Neuronal stem cell (in vitro differentiated cells): ENCODE measurements around the gene ZNHIT3.
A peak's percentile ranks its signal among the peaks of the same experiment; 100 is the strongest.

ENCODE experiments used
- DNase-seq: peaks from one replicate; pipeline ENCODE4 v3.0.0-alpha.2; 2013; ENCODE audit warnings: low spot score
- H2AFZ ChIP-seq: one replicate; pipeline ENCODE4 v1.6.1; 2013; ENCODE audit warnings: mild to moderate bottlenecking, low read length, inconsistent platforms
- H2AK5ac ChIP-seq: 2 replicates; pipeline ENCODE4 v1.6.1; 2013; ENCODE audit warnings: low read depth, mild to moderate bottlenecking, inconsistent platforms, low read length, moderate library complexity, mixed read lengths
- H2BK120ac ChIP-seq: 2 replicates; pipeline ENCODE4 v1.6.1; 2013; ENCODE audit warnings: low read depth, mild to moderate bottlenecking, inconsistent platforms, low read length, moderate library complexity, mixed read lengths
- H2BK12ac ChIP-seq: one replicate; pipeline ENCODE4 v1.6.1; 2013; ENCODE audit warnings: low read length, inconsistent platforms
- H2BK15ac ChIP-seq: 2 replicates; pipeline ENCODE4 v1.6.1; 2013; ENCODE audit warnings: mild to moderate bottlenecking, low read length, inconsistent platforms, mixed read lengths
- H2BK5ac ChIP-seq: one replicate; pipeline ENCODE4 v1.6.1; 2013; ENCODE audit warnings: inconsistent platforms, mild to moderate bottlenecking, low read length, moderate library complexity
- H3K14ac ChIP-seq: one replicate; pipeline ENCODE4 v1.6.1; 2013; ENCODE audit warnings: low read length, inconsistent platforms
- H3K18ac ChIP-seq: 2 replicates; pipeline ENCODE4 v1.6.1; 2013; ENCODE audit warnings: low read length, inconsistent platforms
- H3K23ac ChIP-seq: 2 replicates; pipeline ENCODE4 v1.6.1; 2013; ENCODE audit warnings: low read depth, mild to moderate bottlenecking, mixed read lengths, low read length, inconsistent platforms; ENCODE audit not compliant: poor library complexity
- H3K27ac ChIP-seq: replicated peaks from 3 replicates; pipeline ENCODE4 v1.5.1; 2013; ENCODE audit warnings: low read length, inconsistent platforms
- H3K27me3 ChIP-seq, 3 experiments: 2 replicates each; pipeline ENCODE4 v1.6.1; 2013; ENCODE audit warnings: low read length in 3 of 3, mild to moderate bottlenecking in 2 of 3, inconsistent platforms in 1 of 3, low read depth in 1 of 3, mixed read lengths in 1 of 3, moderate library complexity in 1 of 3; ENCODE audit not compliant: control insufficient read depth in 3 of 3, insufficient read depth in 3 of 3
- H3K36me3 ChIP-seq, 2 donors: replicated peaks in 1 of 2; 2 replicates each; pipeline ENCODE4 v1.6.1; 2013; ENCODE audit warnings: low read length in 2 of 2; ENCODE audit not compliant: control insufficient read depth in 2 of 2, insufficient read depth in 2 of 2
- H3K4ac ChIP-seq: 2 replicates; pipeline ENCODE4 v1.6.1; 2013; ENCODE audit warnings: inconsistent platforms, mild to moderate bottlenecking, low read length, moderate library complexity
- H3K4me1 ChIP-seq, 2 donors: 1 replicate in 1 of 2; 2 replicates in 1 of 2; pipeline ENCODE4 v1.6.1; 2013; ENCODE audit warnings: low read length in 2 of 2, low read depth in 1 of 2; ENCODE audit not compliant: control insufficient read depth in 2 of 2, insufficient read depth in 1 of 2
- H3K4me2 ChIP-seq: one replicate; pipeline ENCODE4 v1.6.1; 2013; ENCODE audit warnings: mild to moderate bottlenecking, low read length, inconsistent platforms; ENCODE audit not compliant: insufficient read depth, poor library complexity, severe bottlenecking
- H3K4me3 ChIP-seq, 2 donors: 2 replicates each; pipeline ENCODE4 v1.5.1; 2013; ENCODE audit warnings: low read length in 2 of 2, mild to moderate bottlenecking in 2 of 2, inconsistent platforms in 1 of 2, moderate library complexity in 1 of 2
- H3K79me1 ChIP-seq: one replicate; pipeline ENCODE4 v1.6.1; 2013; ENCODE audit warnings: low read depth, mild to moderate bottlenecking, inconsistent platforms, low read length, moderate library complexity
- H3K9ac ChIP-seq: one replicate; pipeline ENCODE4 v1.6.1; 2013; ENCODE audit warnings: mild to moderate bottlenecking, low read depth, low read length, inconsistent platforms; ENCODE audit not compliant: poor library complexity
- H3K9me3 ChIP-seq, 2 donors: replicated peaks in 1 of 2; 2 replicates each; pipeline versions ENCODE3 to v1.6.1; 2013; ENCODE audit warnings: low read length in 2 of 2, mild to moderate bottlenecking in 2 of 2, inconsistent platforms in 1 of 2, low read depth in 1 of 2, mixed read lengths in 1 of 2, moderate library complexity in 1 of 2; ENCODE audit not compliant: control insufficient read depth in 2 of 2, insufficient read depth in 1 of 2
- H4K8ac ChIP-seq: one replicate; pipeline ENCODE4 v1.6.1; 2013; ENCODE audit warnings: low read depth, mild to moderate bottlenecking, inconsistent platforms, low read length, moderate library complexity
- H4K91ac ChIP-seq: one replicate; pipeline ENCODE4 v1.6.1; 2013; ENCODE audit warnings: low read length, low read depth, mild to moderate bottlenecking, inconsistent platforms; ENCODE audit not compliant: poor library complexity
- WGBS, 2 donors: extraction: QIAGEN DNeasy Blood & Tissue Kit; methylation state at CpG; one replicate each; pipeline ENCODE4 v1.1.7; 2013; ENCODE audit warnings: missing lambda C conversion rate in 2 of 2, mixed read lengths in 1 of 2; ENCODE audit not compliant: insufficient read length in 2 of 2, insufficient replicate concordance in 1 of 2; ENCODE audit errors: extremely low coverage in 2 of 2; 5-methylcytosine and 5-hydroxymethylcytosine counted together

Gene ZNHIT3

GRCh38 chr17:36485027-36485426 is 1.5 kb upstream of the ZNHIT3 start:
- Histone ChIP-seq H3K4me1 (peaks cover 8 to 13% of the 10 kb centered on the region in 2 donors), H3K9ac (no peak overlapping the region), H3K4me2 (no peak overlapping the region), H2BK15ac (peak overlapping the region; percentile 6), H3K9me3 (peaks cover 0 to 5% of the 10 kb centered on the region in 2 donors), H2AK5ac (peak overlapping the region; percentile 58), H4K91ac (no peak overlapping the region), H2BK5ac (no peak overlapping the region), H3K79me1 (peaks cover 5% of the 10 kb centered on the region), H3K27me3 (peaks cover 0 to 16% (median 13%) of the 10 kb centered on the region in 3 experiments), H3K14ac (no peak overlapping the region), H4K8ac (no peak overlapping the region), H2BK12ac (no peak overlapping the region), H3K36me3 (peaks cover 0 to 16% of the 10 kb centered on the region in 2 donors), H3K4ac (no peak overlapping the region), H3K27ac (no peak overlapping the region), H3K18ac (no peak overlapping the region), H2BK120ac (no peak overlapping the region), H3K23ac (no peak overlapping the region), H3K4me3 (peak overlapping the region in 1 of 2 donors; percentile 90), H2AFZ (peak overlapping the region; percentile 86)
- no CpG with 5 or more reads among the region's 8 CpGs for WGBS, 2 donors
- no peak for DNase-seq

GRCh38 chr17:36485805-36486203 is 677 bp upstream of the ZNHIT3 start:
- Histone ChIP-seq H3K4ac (no peak overlapping the region), H3K4me2 (peak overlapping the region; percentile 64), H2BK5ac (no peak overlapping the region), H3K18ac (no peak overlapping the region), H4K91ac (no peak overlapping the region), H3K79me1 (peaks cover 5% of the 10 kb centered on the region), H3K9me3 (peaks cover 0 to 5% of the 10 kb centered on the region in 2 donors), H3K27me3 (peaks cover 0 to 16% (median 13%) of the 10 kb centered on the region in 3 experiments), H2BK12ac (no peak overlapping the region), H2BK120ac (no peak overlapping the region), H3K4me3 (peak overlapping the region; percentile 79 to 90), H4K8ac (no peak overlapping the region), H2AFZ (peak overlapping the region; percentile 86), H3K27ac (no peak overlapping the region), H3K14ac (no peak overlapping the region), H3K9ac (no peak overlapping the region), H3K23ac (no peak overlapping the region), H3K4me1 (peaks cover 8 to 13% of the 10 kb centered on the region in 2 donors), H2AK5ac (no peak overlapping the region), H3K36me3 (peaks cover 0 to 22% of the 10 kb centered on the region in 2 donors), H2BK15ac (peak overlapping the region; percentile 8)
- DNase-seq: no peak
- WGBS, 2 donors: no CpG with 5 or more reads among the region's 10 CpGs

GRCh38 chr17:36493956-36494355 is 7.5 kb downstream of the ZNHIT3 start:
- Histone ChIP-seq H2AK5ac (no peak overlapping the region), H3K36me3 (peaks cover 27 to 91% of the 10 kb centered on the region in 2 donors), H3K23ac (no peak overlapping the region), H3K27me3 (no peaks in the 10 kb centered on the region), H3K27ac (no peak overlapping the region), H2BK15ac (no peak overlapping the region), H2AFZ (no peak overlapping the region), H3K18ac (no peak overlapping the region), H2BK5ac (no peak overlapping the region), H3K4me2 (no peak overlapping the region), H3K9ac (no peak overlapping the region), H4K91ac (no peak overlapping the region), H3K4ac (no peak overlapping the region), H3K4me3 (no peak overlapping the region), H2BK120ac (no peak overlapping the region), H2BK12ac (no peak overlapping the region), H3K79me1 (peaks cover 6% of the 10 kb centered on the region), H3K4me1 (peaks cover 13 to 23% of the 10 kb centered on the region in 2 donors), H3K9me3 (no peaks in the 10 kb centered on the region), H4K8ac (no peak overlapping the region), H3K14ac (no peak overlapping the region)
- DNase-seq: no peak
- WGBS, 2 donors: no CpG with 5 or more reads among the region's 1 CpG

GRCh38 chr17:36494674-36495073 is 8.2 kb downstream of the ZNHIT3 start:
- H3K4me1 ChIP-seq: peaks cover 13 to 23% of the 10 kb centered on the region in 2 donors
- no peak overlapping the region for H3K4ac ChIP-seq
- no peaks in the 10 kb centered on the region for H3K9me3 ChIP-seq
- no peak overlapping the region for H3K4me2 ChIP-seq
- H3K18ac ChIP-seq: no peak overlapping the region
- H2BK12ac ChIP-seq: no peak overlapping the region
- no peak overlapping the region for H3K23ac ChIP-seq
- H4K8ac ChIP-seq: no peak overlapping the region
- no peak overlapping the region for H3K27ac ChIP-seq
- H3K36me3 ChIP-seq: peaks cover 28 to 89% of the 10 kb centered on the region in 2 donors
- H3K27me3 ChIP-seq: no peaks in the 10 kb centered on the region
- no CpG with 5 or more reads among the region's 5 CpGs for WGBS, 2 donors
- H3K79me1 ChIP-seq: peaks cover 6% of the 10 kb centered on the region
- no peak overlapping the region for H3K9ac ChIP-seq
- no peak overlapping the region for H2BK120ac ChIP-seq
- no peak overlapping the region for H2BK15ac ChIP-seq
- H2BK5ac ChIP-seq: no peak overlapping the region
- no peak for DNase-seq
- no peak overlapping the region for H2AK5ac ChIP-seq
- H3K4me3 ChIP-seq: no peak overlapping the region
- no peak overlapping the region for H4K91ac ChIP-seq
- no peak overlapping the region for H3K14ac ChIP-seq
- no peak overlapping the region for H2AFZ ChIP-seq
